H1 (cell line): ENCODE measurements around the gene RAPH1. TPM values are rescaled to one million over a fixed set of nuclear protein-coding genes. Genes with fewer than 3 reads are reported as not detected.

Experiments used
- CHD7 ChIP-seq: fragments of 300-600 bp; sonication (generic); IDR thresholded peaks from 2 replicates; pipeline ENCODE4 v1.7.1; 2012; ENCODE audit warnings: low read length, moderate library complexity, mild to moderate bottlenecking, inconsistent platforms; ENCODE audit not compliant: insufficient replicate concordance
- SP1 ChIP-seq: IDR thresholded peaks from 2 replicates; pipeline ENCODE4 v1.6.1; 2011; ENCODE audit warnings: low read depth, low read length
- polyA plus RNA-seq, 7 experiments: library from polyadenylated mRNA; depleted of rRNA in 3 of 7; stranded (reverse) in 5 of 7; unstranded in 2 of 7; fragments of >200 nt in 5 of 7; fragments of 200-250 nt in 2 of 7; gene quantifications; 1 replicate in 5 of 7; 2 replicates in 1 of 7; 4 replicates in 1 of 7; pipeline versions ENCODE4 v1.2.1 to v1.2.3, GENCODE V29; 2011 to 2013; ENCODE audit warnings: missing spikeins in 2 of 7, mixed read lengths in 2 of 7
- total RNA-seq: library from RNA; stranded (reverse); fragmentation: NEBNext Ultra II Directional; extraction: Animal tissue kit (Norgen Biotek cat#: 25700); gene quantifications from 2 replicates; pipeline ENCODE4 v1.2.1, GENCODE V29; 2021

Gene RAPH1
- total and polyA plus RNA-seq, 2 of the 8 experiments (the other 6 are each of a cell fraction or from before 2014, with no cell fraction given) = 3.8 to 27.4 TPM

DNA sequence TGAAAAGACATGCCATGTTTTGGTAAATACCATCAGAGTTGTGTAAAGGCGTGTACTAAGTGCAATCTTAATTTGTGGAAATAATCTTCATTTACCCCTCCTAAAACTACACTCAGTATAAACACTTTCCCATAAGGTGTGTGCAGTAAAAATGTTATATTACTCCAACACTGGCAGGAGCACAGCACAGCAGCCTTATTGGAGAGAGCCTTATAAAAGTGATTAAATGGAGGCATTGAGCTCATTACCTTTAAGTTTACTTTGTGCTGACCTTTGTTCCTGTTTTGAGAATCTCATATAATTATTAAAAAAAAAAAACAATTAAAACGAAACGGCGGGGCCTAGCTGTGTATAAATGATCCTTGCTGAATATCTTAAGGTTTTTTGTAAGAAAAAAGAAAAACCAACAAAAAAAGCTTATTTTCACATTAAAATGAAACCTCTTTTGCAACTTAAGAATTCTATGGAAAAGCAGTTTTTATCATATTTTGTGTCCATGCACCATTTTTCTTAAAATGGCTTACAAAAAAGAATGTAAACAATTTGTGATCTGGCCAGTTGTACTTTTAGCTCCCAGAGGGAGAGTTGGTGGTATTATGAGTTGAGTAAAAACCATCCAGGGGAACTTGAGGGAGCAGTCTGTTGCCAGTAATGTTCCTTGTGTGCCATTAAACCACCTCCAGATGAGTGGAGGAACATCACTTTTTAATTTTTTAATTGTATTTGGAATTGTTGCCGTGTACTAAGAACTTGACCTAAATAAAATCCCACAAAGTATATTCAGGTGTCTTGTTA is 103.5 kb downstream of the RAPH1 start (continued):
- no peak for TF ChIP-seq CHD7
- no peak for TF ChIP-seq SP1
